Nephron progenitor cell (in vitro differentiated cells): Measurements from ENCODE around the gene TIAM1.

Experiments used
- DNase-seq: peaks from one replicate; pipeline ENCODE4 v3.0.0; 2021
- H3K27ac Mint-ChIP-seq: 2 replicates; pipeline ENCODE4 v1.8.0; 2021; ENCODE audit warnings: mild to moderate bottlenecking, moderate library complexity, mixed read lengths
- H3K27me3 Mint-ChIP-seq: 2 replicates; pipeline ENCODE4 v1.8.0; 2021; ENCODE audit warnings: mild to moderate bottlenecking, low read depth, mixed read lengths; ENCODE audit not compliant: poor library complexity
- H3K36me3 Mint-ChIP-seq: 2 replicates; pipeline ENCODE4 v1.8.0; 2021; ENCODE audit warnings: low read depth, mixed read lengths
- H3K4me1 Mint-ChIP-seq: 2 replicates; pipeline ENCODE4 v1.8.0; 2021; ENCODE audit warnings: mixed read lengths
- H3K4me3 Mint-ChIP-seq: 2 replicates; pipeline ENCODE4 v1.8.0; 2021; ENCODE audit warnings: mild to moderate bottlenecking, moderate library complexity, mixed read lengths
- H3K9me3 Mint-ChIP-seq: 2 replicates; pipeline ENCODE4 v1.8.0; 2021; ENCODE audit warnings: mild to moderate bottlenecking, moderate library complexity, mixed read lengths
- TF ChIP-seq, protein P1 (sequence below): fragments of 200-600 bp; sonication (generic); IDR thresholded peaks from 2 replicates; pipeline ENCODE4 v1.5.0; 2021; ENCODE audit warnings: antibody characterized with exemption

TIAM1 gene

DNA sequence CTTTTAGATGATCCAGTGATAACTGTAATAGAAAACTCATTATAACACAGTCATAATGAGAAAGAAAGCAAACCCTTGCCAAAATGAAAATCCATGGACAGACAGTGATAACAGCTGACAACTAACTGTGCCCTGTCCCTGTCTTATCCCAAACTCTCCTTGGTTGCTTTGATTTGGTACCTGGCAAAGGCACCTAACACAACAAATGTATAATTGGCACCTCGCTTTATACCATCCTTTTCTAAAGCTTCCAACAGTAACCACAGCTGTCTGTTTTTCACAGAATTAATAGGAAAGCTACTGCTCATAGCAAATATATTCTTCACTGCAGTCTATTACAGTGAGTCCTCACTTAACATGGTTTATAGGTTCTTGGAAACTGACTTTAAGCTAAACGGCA, 187.4 kb downstream of the TIAM1 start:
- peaks cover 37% of the 10 kb centered on the region for H3K9me3 Mint-ChIP-seq
- TF ChIP-seq, protein P1, sequence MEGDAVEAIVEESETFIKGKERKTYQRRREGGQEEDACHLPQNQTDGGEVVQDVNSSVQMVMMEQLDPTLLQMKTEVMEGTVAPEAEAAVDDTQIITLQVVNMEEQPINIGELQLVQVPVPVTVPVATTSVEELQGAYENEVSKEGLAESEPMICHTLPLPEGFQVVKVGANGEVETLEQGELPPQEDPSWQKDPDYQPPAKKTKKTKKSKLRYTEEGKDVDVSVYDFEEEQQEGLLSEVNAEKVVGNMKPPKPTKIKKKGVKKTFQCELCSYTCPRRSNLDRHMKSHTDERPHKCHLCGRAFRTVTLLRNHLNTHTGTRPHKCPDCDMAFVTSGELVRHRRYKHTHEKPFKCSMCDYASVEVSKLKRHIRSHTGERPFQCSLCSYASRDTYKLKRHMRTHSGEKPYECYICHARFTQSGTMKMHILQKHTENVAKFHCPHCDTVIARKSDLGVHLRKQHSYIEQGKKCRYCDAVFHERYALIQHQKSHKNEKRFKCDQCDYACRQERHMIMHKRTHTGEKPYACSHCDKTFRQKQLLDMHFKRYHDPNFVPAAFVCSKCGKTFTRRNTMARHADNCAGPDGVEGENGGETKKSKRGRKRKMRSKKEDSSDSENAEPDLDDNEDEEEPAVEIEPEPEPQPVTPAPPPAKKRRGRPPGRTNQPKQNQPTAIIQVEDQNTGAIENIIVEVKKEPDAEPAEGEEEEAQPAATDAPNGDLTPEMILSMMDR = no peak
- DNase-seq = no peak
- H3K27ac Mint-ChIP-seq = no peak overlapping the region
- no peaks in the 10 kb centered on the region for H3K27me3 Mint-ChIP-seq
- peaks cover 73% of the 10 kb centered on the region for H3K36me3 Mint-ChIP-seq
- H3K4me3 Mint-ChIP-seq = no peak overlapping the region
- H3K4me1 Mint-ChIP-seq = peaks cover 30% of the 10 kb centered on the region

DNA sequence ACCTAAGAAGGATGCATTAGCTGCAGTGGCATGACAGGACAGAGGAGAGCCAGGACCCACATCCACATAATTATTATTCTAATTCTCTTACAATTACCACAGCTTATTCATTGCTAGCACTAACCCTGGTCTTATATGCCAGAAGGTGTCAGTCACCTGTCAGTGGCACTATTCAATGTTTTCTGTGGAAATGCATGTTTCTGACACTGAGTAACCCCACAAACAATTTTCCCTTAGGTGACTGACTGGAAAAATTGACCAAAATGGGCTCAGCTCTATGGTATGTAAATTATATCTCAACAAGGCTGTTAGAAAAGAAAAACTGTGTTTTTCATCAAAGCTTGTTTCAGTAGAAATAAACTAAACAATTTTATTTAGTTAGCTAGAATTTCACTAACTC, 187.9 kb downstream of the TIAM1 start:
- no peaks in the 10 kb centered on the region for H3K27me3 Mint-ChIP-seq
- no peak for DNase-seq
- peaks cover 78% of the 10 kb centered on the region for H3K36me3 Mint-ChIP-seq
- H3K4me1 Mint-ChIP-seq = peaks cover 29% of the 10 kb centered on the region
- H3K4me3 Mint-ChIP-seq = no peak overlapping the region
- no peak overlapping the region for H3K27ac Mint-ChIP-seq
- TF ChIP-seq, protein P1 = no peak
- H3K9me3 Mint-ChIP-seq = peaks cover 39% of the 10 kb centered on the region

DNA sequence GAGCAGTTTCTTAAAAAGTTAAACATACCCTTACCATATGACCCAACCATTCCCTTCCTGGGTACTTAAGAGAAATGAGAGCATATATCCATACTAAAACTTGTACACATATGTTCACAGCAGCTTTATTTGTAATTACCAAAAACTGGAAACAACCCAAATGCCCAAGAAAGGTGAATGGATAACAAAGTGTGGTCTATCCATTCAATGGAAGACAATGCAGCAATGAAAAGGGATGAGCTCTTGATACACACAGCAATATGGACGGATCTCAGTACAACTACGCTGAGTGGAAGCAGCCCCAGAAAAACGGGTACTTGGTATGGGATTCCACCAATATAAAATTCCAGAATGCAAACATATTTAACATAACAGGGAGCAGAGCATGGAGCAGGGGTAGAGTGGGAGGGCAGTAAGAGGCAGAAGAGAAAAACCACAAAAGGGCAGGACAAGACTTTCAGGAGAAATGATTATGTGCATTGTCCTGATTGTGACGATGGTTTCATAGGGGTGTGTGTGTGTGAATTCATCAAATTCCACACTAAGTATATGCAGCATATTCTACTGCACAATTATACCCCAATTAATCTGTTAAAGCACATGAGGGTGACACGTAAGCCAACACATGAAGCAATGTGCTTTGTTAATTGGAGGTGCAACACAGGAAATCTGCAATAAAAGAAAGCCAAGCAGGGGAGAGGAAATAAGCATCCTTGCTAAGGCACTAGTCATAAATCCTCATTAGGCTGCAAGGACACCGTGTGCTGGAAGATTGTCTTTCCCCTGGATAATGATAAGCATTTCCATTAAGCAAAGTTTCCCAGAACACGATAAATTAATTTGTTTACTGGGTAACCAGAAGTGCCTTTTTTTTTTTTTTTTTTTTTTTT, 192.7 kb downstream of the TIAM1 start:
- Mint-ChIP-seq H3K4me1 (peaks cover 13% of the 10 kb centered on the region), H3K36me3 (peaks cover 94% of the 10 kb centered on the region), H3K27ac (no peak overlapping the region), H3K27me3 (no peaks in the 10 kb centered on the region), H3K9me3 (peaks cover 37% of the 10 kb centered on the region), H3K4me3 (no peak overlapping the region)
- TF ChIP-seq, protein P1 = no peak
- DNase-seq = no peak

DNA sequence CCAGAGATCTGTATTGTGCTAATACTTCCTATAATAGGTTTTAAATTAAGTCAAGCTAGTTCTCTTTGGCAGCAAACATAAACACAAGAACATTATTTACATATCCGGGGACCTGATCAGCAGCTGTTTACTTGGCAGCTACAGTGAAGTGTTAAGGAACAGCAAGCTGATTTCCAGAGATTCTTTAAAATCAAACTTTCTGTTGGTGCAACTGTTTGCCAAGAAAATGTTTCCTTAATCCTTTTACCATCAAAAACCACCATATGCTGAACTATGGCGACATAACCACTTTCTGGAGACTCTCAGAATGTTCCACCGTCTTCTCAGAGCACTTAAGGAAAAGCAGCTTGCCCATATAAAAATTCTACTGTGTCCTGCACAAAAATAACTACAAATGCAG, 198.8 kb downstream of the TIAM1 start:
- Mint-ChIP-seq H3K36me3 (peaks cover 56% of the 10 kb centered on the region), H3K27ac (peak overlapping the region; percentile 83), H3K4me1 (peaks cover 38% of the 10 kb centered on the region), H3K9me3 (peaks cover 10% of the 10 kb centered on the region), H3K4me3 (no peak overlapping the region), H3K27me3 (no peaks in the 10 kb centered on the region)
- TF ChIP-seq, protein P1 = no peak
- DNase-seq = no peak

DNA sequence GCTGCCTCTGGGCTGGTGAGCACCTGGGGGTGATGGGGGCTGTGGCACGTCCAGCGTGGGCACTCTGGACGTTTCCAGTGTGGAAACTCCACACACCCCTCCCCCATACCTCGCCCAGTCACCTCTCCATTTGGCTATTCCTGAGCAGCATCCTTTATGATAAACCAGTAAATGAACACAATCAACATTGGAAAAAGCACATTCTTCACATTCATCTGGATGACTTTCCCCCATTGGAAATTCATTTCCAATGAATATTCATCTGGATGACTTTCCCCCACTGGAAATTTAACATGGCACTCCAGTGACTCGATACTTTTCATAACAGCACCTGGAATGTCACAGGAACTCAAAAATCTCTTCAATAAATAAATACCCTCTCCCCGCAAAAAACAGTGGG, 201.0 kb downstream of the TIAM1 start:
- TF ChIP-seq, protein P1 = no peak
- peaks cover 2% of the 10 kb centered on the region for H3K9me3 Mint-ChIP-seq
- H3K27me3 Mint-ChIP-seq = no peaks in the 10 kb centered on the region
- H3K36me3 Mint-ChIP-seq = peaks cover 51% of the 10 kb centered on the region
- H3K27ac Mint-ChIP-seq = no peak overlapping the region
- H3K4me1 Mint-ChIP-seq = peaks cover 38% of the 10 kb centered on the region
- H3K4me3 Mint-ChIP-seq = no peak overlapping the region
- DNase-seq = no peak

DNA sequence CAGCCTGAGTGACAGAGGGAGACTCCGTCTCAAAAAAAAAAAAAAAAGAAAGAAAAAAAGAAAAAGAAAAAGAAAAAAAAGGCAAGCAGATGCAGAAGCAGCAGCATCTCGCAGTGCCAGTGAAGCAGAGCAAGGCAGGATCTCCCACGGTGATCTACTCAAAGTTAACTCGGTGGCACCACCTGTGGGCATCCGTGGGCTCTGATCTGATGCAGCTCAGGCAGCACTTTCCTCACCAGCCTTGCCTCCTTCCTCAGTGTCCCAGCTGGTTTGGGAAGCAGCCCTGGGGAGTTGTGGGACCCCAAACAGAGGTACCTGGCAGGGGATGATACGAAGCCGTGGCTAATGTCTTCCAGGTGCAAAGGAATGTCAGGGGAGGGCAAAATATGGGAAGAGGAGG, 201.5 kb downstream of the TIAM1 start:
- H3K27ac Mint-ChIP-seq = no peak overlapping the region
- no peak overlapping the region for H3K4me3 Mint-ChIP-seq
- no peaks in the 10 kb centered on the region for H3K27me3 Mint-ChIP-seq
- TF ChIP-seq, protein P1 = no peak
- peaks cover 38% of the 10 kb centered on the region for H3K4me1 Mint-ChIP-seq
- peaks cover 49% of the 10 kb centered on the region for H3K36me3 Mint-ChIP-seq
- DNase-seq = no peak
- H3K9me3 Mint-ChIP-seq = no peaks in the 10 kb centered on the region
